Astrocyte (in vitro differentiated cells and primary cell): Measurements from ENCODE around the gene GATB.

Source experiments
- EZH2 ChIP-seq: IDR thresholded peaks from 2 replicates; pipeline ENCODE4 v1.6.1; 2012; ENCODE audit warnings: mild to moderate bottlenecking, low read length, inconsistent platforms; ENCODE audit not compliant: insufficient read depth
- TF ChIP-seq, protein P1 (sequence below): IDR thresholded peaks from 2 replicates; pipeline ENCODE4 v1.5.1; 2011; ENCODE audit warnings: low read depth, mild to moderate bottlenecking, inconsistent platforms, low read length, moderate library complexity; ENCODE audit not compliant: insufficient read depth

DNA sequence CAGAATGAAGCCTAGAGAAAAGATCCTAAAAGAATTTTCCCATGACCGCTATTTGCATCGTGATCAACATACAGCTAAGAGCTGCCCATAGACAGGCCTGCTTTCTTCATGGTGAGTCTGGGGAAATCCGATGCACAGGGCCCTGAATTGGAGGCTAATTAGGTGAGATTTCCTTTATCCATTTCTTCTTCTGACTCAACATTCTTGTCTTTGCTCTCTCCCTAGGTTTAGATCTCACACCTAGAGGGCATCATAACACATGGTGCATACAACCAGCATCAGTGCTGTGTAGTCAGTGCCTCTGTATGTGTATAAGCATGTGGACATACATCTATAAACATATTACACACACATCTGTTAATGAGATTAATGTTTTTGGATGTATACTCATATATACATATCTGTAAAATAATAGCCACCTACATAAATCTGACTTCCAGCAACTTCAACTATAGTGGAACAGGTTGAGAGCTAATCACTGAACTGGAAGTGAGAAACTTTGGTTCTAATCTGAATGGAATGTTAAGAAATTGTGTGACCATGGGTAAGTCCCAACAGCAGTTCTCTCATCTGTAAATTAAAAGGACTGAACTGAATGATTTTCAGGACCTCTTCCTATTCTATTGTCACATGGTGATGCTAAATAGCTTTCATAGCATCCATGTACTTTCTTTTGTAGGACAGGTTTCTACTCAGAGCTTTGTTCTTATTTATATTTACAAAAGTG, 17.5 kb downstream of the GATB start:
- TF ChIP-seq, protein P1, sequence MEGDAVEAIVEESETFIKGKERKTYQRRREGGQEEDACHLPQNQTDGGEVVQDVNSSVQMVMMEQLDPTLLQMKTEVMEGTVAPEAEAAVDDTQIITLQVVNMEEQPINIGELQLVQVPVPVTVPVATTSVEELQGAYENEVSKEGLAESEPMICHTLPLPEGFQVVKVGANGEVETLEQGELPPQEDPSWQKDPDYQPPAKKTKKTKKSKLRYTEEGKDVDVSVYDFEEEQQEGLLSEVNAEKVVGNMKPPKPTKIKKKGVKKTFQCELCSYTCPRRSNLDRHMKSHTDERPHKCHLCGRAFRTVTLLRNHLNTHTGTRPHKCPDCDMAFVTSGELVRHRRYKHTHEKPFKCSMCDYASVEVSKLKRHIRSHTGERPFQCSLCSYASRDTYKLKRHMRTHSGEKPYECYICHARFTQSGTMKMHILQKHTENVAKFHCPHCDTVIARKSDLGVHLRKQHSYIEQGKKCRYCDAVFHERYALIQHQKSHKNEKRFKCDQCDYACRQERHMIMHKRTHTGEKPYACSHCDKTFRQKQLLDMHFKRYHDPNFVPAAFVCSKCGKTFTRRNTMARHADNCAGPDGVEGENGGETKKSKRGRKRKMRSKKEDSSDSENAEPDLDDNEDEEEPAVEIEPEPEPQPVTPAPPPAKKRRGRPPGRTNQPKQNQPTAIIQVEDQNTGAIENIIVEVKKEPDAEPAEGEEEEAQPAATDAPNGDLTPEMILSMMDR, result no peak
- no peak for TF ChIP-seq EZH2
